HG03039 (cell line): ENCODE data around the gene ZYX.
"Not testable (repeated sequence)": the region's sequence is repeated elsewhere in the genome, so short reads cannot be mapped to it uniquely, and the experiment has no call there.

ENCODE experiments used
- ATAC-seq: cut with Tn5 transposase; IDR thresholded peaks from one replicate; pipeline ENCODE4 v1.9.1; 2021; ENCODE audit warnings: mild to moderate bottlenecking, moderate library complexity; ENCODE audit not compliant: unreplicated experiment

ZYX gene

DNA sequence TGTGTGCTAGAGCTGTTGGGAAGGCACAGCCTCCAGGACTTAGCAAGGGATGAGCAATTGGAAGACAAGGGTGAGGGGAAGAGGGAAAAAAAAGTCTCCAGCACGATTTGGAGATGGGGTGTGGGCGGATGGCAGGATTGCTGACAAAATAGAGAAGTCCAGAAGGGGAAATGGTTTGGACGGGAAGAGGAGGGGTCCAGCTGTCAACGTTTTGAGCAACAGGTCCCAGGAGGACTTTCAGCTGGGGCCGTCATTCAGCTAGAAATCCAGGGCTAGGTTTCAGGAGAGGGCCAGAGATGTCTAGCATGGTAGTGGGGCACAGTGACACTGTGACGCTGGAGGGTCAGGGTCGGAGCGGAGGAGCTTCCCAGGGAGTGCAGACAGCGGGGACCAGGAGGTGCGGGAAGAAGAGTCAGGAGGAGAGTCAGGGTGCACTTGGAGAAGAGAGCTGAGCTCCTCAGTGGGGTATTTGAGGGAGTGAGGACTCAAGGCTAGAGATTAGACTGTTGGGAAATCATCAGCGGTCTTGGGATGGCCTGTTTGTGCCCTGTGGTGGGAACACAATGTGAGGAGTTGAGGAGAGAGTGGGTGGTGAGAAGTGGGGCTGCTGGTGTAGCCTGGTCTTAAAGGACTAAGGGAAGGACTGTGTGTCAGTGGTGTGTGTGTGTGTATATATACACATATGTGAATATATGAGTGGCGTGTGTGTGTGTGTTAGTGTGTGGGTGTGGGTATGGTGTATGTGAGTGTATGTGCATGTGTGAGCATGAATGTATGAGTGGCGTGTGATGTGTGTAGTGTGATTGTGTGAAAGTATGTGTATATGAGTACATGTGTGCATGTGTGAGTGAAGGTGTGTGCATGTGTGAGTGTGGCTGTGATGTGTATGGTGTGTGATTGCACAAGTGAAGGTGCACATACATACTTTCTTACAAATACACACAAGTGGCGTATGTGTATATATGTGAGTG, 3.8 kb downstream of the ZYX start:
- no peak for ATAC-seq

GRCh38 chr7:143385891-143386781, 5.0 kb downstream of the ZYX start:
- no peak for ATAC-seq

DNA sequence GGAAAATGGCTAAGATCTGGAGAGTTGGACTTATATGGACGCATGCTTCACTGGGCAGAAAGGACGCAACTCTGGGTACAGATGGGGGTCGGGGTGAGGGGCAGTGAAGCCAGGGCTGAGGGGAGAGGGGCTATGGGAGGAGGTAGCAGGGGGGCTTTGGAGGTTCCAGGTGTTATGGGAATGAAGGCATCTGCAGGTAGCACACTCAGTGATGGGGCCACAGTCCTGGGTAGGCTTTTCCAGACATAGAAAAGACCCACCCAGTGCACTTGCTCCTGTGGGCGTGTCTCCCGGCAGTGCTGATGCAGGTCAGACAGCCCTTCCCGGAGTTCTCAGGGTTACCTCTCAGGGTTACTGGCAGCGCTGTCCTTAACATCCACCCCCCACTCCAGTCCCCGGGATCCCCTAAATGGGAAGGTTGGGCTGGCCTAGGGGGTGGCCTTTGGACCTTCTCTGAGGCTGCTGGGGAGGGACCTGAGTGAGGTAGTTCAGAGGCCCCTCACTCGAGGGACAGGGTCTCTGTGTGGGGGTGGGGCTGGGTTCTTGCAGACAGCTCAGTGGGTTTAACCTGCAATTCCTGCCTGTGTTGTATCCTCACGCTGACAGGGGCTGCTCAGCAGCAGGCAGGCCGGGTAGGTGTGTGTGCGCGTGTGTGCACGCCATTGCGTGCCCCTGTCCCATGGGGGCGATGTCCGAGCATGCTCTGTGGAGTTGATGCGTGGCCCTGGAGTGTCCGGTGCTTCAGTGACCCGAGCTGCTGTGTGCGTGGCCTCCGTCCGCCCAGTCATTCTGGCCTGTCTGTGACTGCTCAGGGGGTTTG, 6.2 kb downstream of the ZYX start:
- no peak for ATAC-seq

DNA sequence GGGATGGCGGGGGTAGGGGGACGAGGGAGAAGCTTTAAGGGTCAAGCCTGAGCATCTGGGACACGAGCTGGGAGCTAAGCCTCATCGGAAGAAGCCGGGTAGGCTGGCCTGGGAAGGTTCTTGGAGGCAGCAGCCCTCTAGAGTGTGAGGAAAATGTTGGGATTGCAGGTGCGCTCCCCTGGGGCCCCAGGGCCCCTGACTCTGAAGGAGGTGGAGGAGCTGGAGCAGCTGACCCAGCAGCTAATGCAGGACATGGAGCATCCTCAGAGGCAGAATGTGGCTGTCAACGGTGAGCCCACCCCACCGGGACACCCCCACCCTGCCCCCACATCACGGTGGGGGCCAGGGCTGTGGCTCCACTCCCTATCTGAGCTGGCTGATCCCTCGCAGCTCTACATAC, 6.9 kb downstream of the ZYX start:
- no peak for ATAC-seq

DNA sequence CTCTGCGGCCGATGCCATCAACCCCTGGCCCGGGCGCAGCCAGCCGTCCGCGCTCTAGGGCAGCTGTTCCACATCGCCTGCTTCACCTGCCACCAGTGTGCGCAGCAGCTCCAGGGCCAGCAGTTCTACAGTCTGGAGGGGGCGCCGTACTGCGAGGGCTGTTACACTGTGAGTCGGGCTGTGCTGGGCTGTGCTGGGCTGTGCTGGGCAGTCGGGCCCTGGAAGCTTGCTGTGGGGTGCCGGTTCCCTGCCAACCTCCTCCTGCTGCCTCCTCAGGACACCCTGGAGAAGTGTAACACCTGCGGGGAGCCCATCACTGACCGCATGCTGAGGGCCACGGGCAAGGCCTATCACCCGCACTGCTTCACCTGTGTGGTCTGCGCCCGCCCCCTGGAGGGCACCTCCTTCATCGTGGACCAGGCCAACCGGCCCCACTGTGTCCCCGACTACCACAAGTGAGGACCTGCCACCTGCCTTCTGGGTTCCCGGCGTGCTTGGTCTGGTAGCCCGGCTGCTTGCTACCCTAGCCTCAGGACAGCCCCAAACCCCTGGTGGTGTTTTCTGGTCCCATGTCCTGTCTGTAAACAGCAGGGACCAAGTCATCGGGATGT, 7.5 kb downstream of the ZYX start:
- ATAC-seq: no peak

- no peak for ATAC-seq
Observed at GRCh38 chr7:143389316-143390103, 8.4 kb downstream of the ZYX start.

- ATAC-seq: no peak
Observed at GRCh38 chr7:143390104-143390772, 9.1 kb downstream of the ZYX start.

GRCh38 chr7:143390773-143391317, 9.7 kb downstream of the ZYX start:
- no peak for ATAC-seq

GRCh38 chr7:143391462-143392404, 10.6 kb downstream of the ZYX start:
- no peak for ATAC-seq

GRCh38 chr7:143392427-143392826, 11.3 kb downstream of the ZYX start:
- ATAC-seq: not testable (repeated sequence)

GRCh38 chr7:143392875-143393266, 11.7 kb downstream of the ZYX start:
- no peak for ATAC-seq

DNA sequence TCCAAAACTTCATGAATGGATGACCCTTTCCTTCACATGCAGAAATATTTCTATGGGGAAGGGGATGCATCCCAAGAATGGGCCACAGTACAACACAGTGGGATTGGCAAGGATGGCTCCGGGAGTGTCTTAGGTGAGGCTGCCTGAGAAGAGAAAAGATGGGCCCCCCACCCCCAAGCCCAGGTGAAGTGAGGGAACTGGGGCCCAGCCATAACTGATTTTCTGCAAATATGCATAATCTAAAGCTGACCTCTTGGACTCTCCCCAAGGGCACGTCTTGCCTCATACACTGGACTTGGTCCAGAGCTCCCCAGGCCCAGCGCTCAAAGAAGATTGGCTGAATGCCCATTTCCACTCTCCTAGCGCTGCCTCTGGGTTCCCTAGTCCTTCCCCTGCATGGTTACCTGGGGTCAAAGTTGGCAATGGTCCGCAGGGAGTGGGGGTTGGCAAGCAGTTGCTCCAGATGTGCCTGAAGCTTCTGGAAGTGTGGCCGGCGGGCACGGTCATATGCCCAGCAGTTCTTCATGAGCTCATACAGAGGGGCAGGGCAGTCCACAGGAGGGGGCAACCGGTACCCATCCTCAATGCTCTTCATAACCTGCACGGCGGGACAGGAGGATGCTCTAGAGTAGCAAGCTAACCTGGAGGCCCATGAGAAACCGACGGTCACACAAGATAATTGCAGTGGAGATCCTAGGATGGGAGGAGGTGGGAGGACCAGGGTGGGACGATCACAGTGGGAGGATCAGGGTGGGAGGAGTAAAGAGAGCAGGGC, 12.3 kb downstream of the ZYX start:
- ATAC-seq: no peak

DNA sequence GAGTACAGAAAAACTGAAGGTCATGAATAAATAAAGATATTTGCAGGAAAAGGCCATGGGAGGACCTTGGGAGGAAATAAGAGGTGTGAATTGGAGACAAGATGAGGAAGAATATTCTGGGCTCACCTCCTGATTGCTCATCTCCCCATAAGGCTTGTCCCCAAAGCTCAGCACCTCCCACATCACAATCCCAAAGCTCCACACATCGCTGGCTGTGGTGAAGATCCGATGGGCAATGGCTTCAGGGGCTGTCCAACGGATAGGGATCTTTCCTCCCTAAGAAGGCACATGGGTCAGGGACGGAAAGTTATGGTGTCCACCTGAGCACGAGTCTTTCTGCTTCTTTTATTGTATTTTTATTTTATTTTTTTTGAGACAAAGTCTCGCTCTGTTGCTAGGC, 12.9 kb downstream of the ZYX start:
- ATAC-seq: no peak

DNA sequence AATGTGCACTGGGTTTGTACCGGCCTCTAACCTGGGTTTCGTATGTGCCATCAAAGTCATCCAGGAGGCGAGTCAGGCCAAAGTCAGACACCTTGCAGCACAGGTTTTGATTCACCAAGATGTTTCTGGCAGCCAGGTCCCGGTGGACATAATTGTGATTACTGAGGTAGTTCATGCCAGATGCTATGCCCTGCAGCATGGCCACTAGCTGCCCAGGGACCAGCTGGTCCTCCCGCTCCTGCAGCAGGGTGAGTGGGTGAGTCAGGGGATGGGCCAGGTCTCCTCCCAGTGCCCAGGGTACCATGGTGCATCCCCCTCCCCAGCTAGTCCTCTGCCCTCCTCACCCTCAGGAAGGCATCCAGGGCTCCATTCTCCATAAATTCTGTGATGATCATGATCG, 13.6 kb downstream of the ZYX start:
- no peak for ATAC-seq

- ATAC-seq: no peak
Observed at GRCh38 chr7:143395187-143396149, 14.3 kb downstream of the ZYX start.

GRCh38 chr7:143396182-143396581, 15.0 kb downstream of the ZYX start:
- no peak for ATAC-seq
